GM18519 (cell line): Measurements from ENCODE around the gene RXRA.

ENCODE experiments used
- ATAC-seq: cut with Tn5 transposase; IDR thresholded peaks from one replicate; pipeline ENCODE4 v1.9.1; 2021; ENCODE audit warnings: mild to moderate bottlenecking, moderate library complexity; ENCODE audit not compliant: unreplicated experiment, low FRiP score

RXRA gene

GRCh38 chr9:134322781-134323241 is 3.4 kb upstream of the RXRA start:
- ATAC-seq, result no peak

GRCh38 chr9:134323741-134324358 is 2.4 kb upstream of the RXRA start:
- no peak for ATAC-seq

- no peak for ATAC-seq
Measured at GRCh38 chr9:134324359-134325095, 1.7 kb upstream of the RXRA start.

GRCh38 chr9:134325096-134325812 is 1.0 kb upstream of the RXRA start:
- no peak for ATAC-seq

DNA sequence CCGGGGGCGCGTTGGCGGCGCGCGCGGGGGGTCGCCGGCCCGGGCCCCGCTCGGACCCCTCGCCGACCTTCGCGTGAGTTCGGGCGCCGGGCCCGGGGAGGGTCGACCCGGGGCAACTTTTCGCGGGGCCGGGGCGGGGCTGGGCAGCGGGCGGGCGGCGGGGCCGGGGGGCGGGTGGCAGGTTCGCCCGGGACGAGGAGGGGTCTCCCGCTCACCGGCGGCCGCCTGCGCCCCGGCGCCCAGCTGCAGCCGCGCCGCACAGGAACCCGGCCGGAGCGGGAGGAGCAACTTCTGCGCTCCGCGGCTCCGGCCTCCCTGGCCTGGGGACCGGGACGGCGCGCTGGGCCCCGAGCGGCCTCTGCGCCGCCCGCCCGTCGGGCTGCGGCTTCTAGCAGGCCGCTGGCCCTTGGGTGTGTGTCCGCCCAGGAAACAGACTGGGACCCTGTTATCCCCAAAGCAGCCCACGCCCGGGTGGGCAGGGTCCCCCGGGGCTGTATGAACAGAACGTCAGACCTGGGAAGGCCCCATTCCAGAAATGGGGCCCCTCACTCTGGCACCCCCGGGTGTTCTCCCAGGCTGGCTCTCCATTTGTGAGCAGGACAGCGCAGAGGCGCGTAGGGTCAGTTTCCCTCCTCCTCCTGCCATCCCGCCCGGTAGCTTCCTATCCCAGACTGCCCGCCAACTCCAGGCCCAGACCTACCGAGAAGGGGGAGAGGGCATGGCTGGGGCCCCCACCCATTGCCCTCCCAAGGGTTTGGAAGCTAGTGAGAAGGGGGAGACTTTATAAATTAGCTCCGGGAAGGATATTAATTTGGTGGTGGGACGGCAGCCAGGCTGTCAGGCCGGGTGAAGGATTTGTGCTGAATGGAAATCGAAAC is 708 bp downstream of the RXRA start:
- ATAC-seq, result no peak

- no peak for ATAC-seq
Measured at GRCh38 chr9:134327671-134328231, 1.5 kb downstream of the RXRA start.

DNA sequence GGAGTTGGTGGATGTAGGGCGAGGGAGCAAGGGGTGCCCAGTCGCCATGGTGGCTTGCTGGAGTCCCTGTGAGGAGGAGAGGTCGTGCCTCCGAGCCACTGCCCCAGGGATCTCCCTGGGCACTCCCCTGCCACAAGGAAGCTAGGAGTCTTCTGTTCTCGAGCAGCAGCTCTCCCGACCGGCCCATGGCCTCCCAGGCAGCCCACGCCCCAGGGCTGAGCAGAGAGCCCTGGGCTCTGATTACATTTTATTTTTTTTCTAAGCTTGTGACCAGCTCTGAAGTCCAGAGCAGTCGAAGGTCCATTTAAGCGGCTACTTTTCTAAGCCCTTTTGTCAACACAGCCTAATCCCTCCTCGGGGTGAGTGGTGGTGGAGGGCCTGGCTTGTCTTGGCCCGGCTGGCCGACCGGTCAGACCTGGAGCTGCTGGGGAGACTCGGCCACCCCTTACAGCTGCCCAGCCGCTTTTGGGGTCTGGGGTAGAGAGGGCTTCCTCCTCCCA is 2.1 kb downstream of the RXRA start:
- no peak for ATAC-seq

- ATAC-seq, result no peak
Measured at GRCh38 chr9:134328841-134329575, 2.8 kb downstream of the RXRA start.

DNA sequence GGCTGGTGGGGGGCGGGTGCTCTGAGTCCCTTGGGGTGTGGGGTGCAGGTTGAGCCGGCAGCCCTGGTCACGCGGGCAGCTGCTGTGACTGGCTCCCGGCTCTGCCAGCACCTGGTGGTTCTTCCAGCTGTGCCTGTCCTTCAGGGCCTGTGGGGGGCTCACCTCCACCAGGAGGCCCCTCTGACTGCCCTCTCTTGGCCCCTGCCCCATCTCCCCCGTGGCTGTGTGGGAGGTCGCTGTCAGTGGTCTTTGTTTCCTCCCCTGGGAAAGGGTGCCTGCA is 3.3 kb downstream of the RXRA start:
- ATAC-seq, result no peak

DNA sequence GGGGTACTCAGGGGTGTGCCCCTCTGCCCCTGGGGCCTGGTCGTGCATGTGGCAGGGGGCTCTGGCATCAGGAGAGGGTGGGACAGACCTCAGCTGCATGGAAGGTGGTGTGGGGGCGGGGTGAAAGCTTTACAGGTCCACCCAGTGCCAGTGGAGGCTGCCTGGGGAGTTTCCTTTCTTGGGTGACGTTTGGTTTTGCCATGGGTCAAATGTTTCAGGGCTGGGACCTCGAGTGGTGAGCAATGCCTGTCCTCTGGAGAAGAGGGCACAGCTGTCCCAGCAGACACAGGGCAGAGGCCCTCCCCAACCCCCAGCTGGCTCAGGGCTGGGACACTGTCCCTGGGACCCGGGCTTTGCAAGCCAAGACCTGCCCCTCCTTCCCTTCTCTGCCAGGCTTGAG is 3.6 kb downstream of the RXRA start:
- ATAC-seq, result no peak

DNA sequence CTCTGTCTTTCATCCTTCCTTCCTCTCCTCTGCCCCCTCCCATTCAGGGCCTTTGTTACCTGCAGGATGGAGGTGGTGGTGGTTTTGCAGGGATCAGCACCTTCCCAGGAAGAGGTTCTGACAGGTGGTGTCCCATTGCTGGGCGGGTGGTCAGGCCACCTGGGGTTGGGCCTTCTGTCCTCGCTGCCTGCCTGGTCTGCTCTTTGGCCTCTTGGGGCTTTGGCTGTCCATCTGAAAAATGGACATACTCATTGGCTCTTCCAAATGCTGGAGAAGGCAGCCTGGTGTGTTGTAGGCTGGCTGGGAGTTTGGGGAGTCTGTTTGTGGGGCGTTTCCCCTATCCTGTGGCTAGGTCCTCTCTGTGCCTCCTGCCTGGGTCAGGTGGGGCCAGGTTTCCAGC is 4.3 kb downstream of the RXRA start:
- no peak for ATAC-seq

GRCh38 chr9:134331186-134332025 is 5.2 kb downstream of the RXRA start:
- no peak for ATAC-seq

DNA sequence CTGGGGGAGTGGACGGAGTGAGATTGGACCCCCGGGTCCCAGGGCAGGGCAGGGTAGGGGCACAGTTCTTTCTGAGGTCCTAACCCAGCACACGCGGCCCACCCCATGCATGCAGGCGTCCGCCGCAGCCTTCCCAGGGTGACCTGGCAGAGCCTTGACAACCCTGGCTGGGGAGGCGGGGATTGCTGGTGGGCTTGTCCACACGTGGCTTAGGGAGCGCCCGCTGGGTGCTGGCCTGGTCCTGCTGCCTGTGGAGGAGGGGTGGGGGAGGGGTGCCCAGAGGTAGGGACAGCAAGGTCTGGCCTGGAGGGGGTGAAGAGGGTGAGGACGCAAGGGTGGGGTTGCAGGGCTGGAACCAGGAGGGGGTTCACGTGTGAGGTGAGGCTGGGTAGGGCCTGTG is 6.0 kb downstream of the RXRA start:
- ATAC-seq, result no peak

- ATAC-seq, result no peak
Measured at GRCh38 chr9:134332841-134333233, 6.6 kb downstream of the RXRA start.

GRCh38 chr9:134333234-134333873 is 7.1 kb downstream of the RXRA start:
- no peak for ATAC-seq

- ATAC-seq, result no peak
Measured at GRCh38 chr9:134333874-134334581, 7.8 kb downstream of the RXRA start.

DNA sequence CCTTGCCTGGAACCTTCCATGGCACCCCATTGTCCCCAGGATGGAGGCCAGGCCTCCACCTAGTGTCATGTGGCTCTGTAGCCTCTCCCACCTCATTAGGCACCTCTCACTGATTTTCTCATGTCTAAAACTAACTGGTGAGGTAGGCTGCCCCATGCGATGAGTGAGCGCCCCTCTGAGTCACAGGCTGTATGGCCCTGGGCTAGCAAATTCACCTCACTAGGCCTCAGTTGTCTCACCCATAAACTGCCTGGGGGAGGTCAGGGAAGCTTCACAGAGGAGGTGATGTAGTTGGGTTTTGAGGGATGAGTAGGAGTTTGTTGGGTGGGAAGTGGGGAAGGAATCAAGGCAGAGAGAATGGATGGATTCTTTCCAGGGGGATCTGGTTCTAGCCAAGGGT is 8.8 kb downstream of the RXRA start:
- ATAC-seq, result no peak
